H9 (cell line): ENCODE results near the gene FNDC3A. TPM values are rescaled to one million over a fixed set of nuclear protein-coding genes. Genes with fewer than 3 reads are reported as not detected.

Source experiments
- DNase-seq: peaks from one replicate; pipeline ENCODE4 v3.0.0-alpha.2; 2017
- H2AFZ ChIP-seq: one replicate; pipeline ENCODE4 v1.6.1; 2013; ENCODE audit warnings: mild to moderate bottlenecking, low read length, control low read depth, moderate library complexity
- H2AK5ac ChIP-seq: 2 replicates; pipeline ENCODE4 v1.6.1; 2013; ENCODE audit warnings: low read length, control low read depth, mixed read lengths; ENCODE audit not compliant: insufficient read length
- H2BK120ac ChIP-seq: one replicate; pipeline ENCODE4 v1.6.1; 2013; ENCODE audit warnings: low read depth, mild to moderate bottlenecking, low read length, control low read depth, inconsistent platforms; ENCODE audit not compliant: poor library complexity, severe bottlenecking
- H2BK12ac ChIP-seq: 2 replicates; pipeline ENCODE4 v1.6.1; 2013; ENCODE audit warnings: low read length, control low read depth, mixed read lengths, low read depth; ENCODE audit not compliant: insufficient read length
- H2BK15ac ChIP-seq: 2 replicates; pipeline ENCODE4 v1.6.1; 2013; ENCODE audit warnings: low read depth, low read length, control low read depth
- H2BK20ac ChIP-seq: one replicate; pipeline ENCODE4 v1.6.1; 2013; ENCODE audit warnings: low read depth, mild to moderate bottlenecking, low read length, control low read depth, inconsistent platforms; ENCODE audit not compliant: poor library complexity, severe bottlenecking
- H2BK5ac ChIP-seq: 2 replicates; pipeline ENCODE4 v1.6.1; 2013; ENCODE audit warnings: low read length, control low read depth, mixed read lengths; ENCODE audit not compliant: insufficient read length
- H3K14ac ChIP-seq: 2 replicates; pipeline ENCODE4 v1.6.1; 2013; ENCODE audit warnings: low read length, control low read depth; ENCODE audit not compliant: insufficient read depth
- H3K18ac ChIP-seq: 2 replicates; pipeline ENCODE4 v1.6.1; 2013; ENCODE audit warnings: low read depth, mild to moderate bottlenecking, mixed read lengths, low read length, control low read depth; ENCODE audit not compliant: insufficient read length
- H3K23ac ChIP-seq: 2 replicates; pipeline ENCODE4 v1.6.1; 2013; ENCODE audit warnings: low read length, control low read depth, mixed read lengths, low read depth; ENCODE audit not compliant: insufficient read length
- H3K23me2 ChIP-seq: 2 replicates; pipeline ENCODE4 v1.6.1; 2013; ENCODE audit warnings: low read depth, mild to moderate bottlenecking, mixed read lengths, low read length, control low read depth; ENCODE audit not compliant: insufficient read length, poor library complexity, severe bottlenecking
- H3K27ac ChIP-seq: 2 replicates; pipeline ENCODE4 v1.5.1; 2013; ENCODE audit warnings: low read length, control low read depth, mixed read lengths, low read depth; ENCODE audit not compliant: insufficient read length
- H3K27me3 ChIP-seq: 2 replicates; pipeline ENCODE4 v1.6.1; 2013; ENCODE audit warnings: low read length, control low read depth, inconsistent platforms; ENCODE audit not compliant: insufficient read depth
- H3K4ac ChIP-seq: 2 replicates; pipeline ENCODE4 v1.6.1; 2013; ENCODE audit warnings: low read depth, mild to moderate bottlenecking, control low read depth, inconsistent platforms, low read length, moderate library complexity
- H3K4me1 ChIP-seq: 2 replicates; pipeline ENCODE4 v1.6.1; 2013; ENCODE audit warnings: low read length, control low read depth, inconsistent platforms; ENCODE audit not compliant: insufficient read depth
- H3K4me2 ChIP-seq: 2 replicates; pipeline ENCODE4 v1.6.1; 2013; ENCODE audit warnings: low read length, control low read depth, mixed read lengths; ENCODE audit not compliant: insufficient read length, insufficient read depth
- H3K56ac ChIP-seq: 2 replicates; pipeline ENCODE4 v1.6.1; 2013; ENCODE audit warnings: low read depth, mild to moderate bottlenecking, mixed read lengths, low read length, control low read depth; ENCODE audit not compliant: insufficient read length
- H3K79me1 ChIP-seq: 2 replicates; pipeline ENCODE4 v1.6.1; 2013; ENCODE audit warnings: low read depth, mild to moderate bottlenecking, moderate library complexity, low read length, control low read depth, inconsistent platforms; ENCODE audit not compliant: insufficient read depth, poor library complexity, severe bottlenecking
- H3K79me2 ChIP-seq: 2 replicates; pipeline ENCODE4 v1.6.1; 2013; ENCODE audit warnings: low read length, control low read depth, inconsistent platforms; ENCODE audit not compliant: insufficient read depth
- H3K9ac ChIP-seq: 2 replicates; pipeline ENCODE4 v1.6.1; 2013; ENCODE audit warnings: low read length, control low read depth, mixed read lengths; ENCODE audit not compliant: insufficient read length; ENCODE audit errors: extremely low read depth
- H3K9me3 ChIP-seq: one replicate; pipeline ENCODE4 v1.6.1; 2013; ENCODE audit warnings: low read depth, low read length, inconsistent platforms; ENCODE audit not compliant: control insufficient read depth
- H3T11ph ChIP-seq: one replicate; pipeline ENCODE4 v1.6.1; 2013; ENCODE audit warnings: mild to moderate bottlenecking, low read length, control low read depth, inconsistent platforms
- H4K20me1 ChIP-seq: one replicate; pipeline ENCODE4 v1.6.1; 2013; ENCODE audit not compliant: control insufficient read depth, insufficient read length, insufficient read depth
- H4K5ac ChIP-seq: 2 replicates; pipeline ENCODE4 v1.6.1; 2013; ENCODE audit warnings: low read depth, mild to moderate bottlenecking, mixed read lengths, low read length, control low read depth; ENCODE audit not compliant: insufficient read length
- H4K8ac ChIP-seq: replicated peaks from 2 replicates; pipeline ENCODE4 v1.6.1; 2013; ENCODE audit warnings: low read length, control low read depth, mixed read lengths, low read depth; ENCODE audit not compliant: insufficient read length
- H4K91ac ChIP-seq: 2 replicates; pipeline ENCODE4 v1.6.1; 2013; ENCODE audit warnings: low read depth, mild to moderate bottlenecking, moderate library complexity, mixed read lengths, low read length, control low read depth; ENCODE audit not compliant: insufficient read length
- H3K27ac Mint-ChIP-seq, 3 experiments: 2 replicates in 2 of 3; 3 replicates in 1 of 3; pipeline ENCODE4 v1.8.0; 2020 to 2021; ENCODE audit warnings: mixed read lengths in 3 of 3, mild to moderate bottlenecking in 1 of 3, moderate library complexity in 1 of 3
- H3K27me3 Mint-ChIP-seq: 2 replicates; pipeline ENCODE4 v1.8.0; 2021; ENCODE audit warnings: low read depth, mild to moderate bottlenecking, moderate library complexity, mixed read lengths
- H3K36me3 Mint-ChIP-seq, 3 experiments: 2 replicates in 2 of 3; 3 replicates in 1 of 3; pipeline ENCODE4 v1.8.0; 2020 to 2021; ENCODE audit warnings: low read depth in 3 of 3, mixed read lengths in 3 of 3; ENCODE audit not compliant: insufficient read depth in 1 of 3
- H3K4me1 Mint-ChIP-seq, 2 experiments: 2 replicates each; pipeline ENCODE4 v1.8.0; 2020; ENCODE audit warnings: mixed read lengths in 2 of 2
- H3K4me3 Mint-ChIP-seq, 2 experiments: 2 replicates in 1 of 2; 3 replicates in 1 of 2; pipeline ENCODE4 v1.8.0; 2020 to 2021; ENCODE audit warnings: mild to moderate bottlenecking in 2 of 2, mixed read lengths in 2 of 2, moderate library complexity in 1 of 2
- H3K9me3 Mint-ChIP-seq, 2 experiments: 2 replicates in 1 of 2; 3 replicates in 1 of 2; pipeline ENCODE4 v1.8.0; 2020; ENCODE audit warnings: mild to moderate bottlenecking in 2 of 2, mixed read lengths in 2 of 2, moderate library complexity in 1 of 2
- WGBS: extraction: QIAGEN DNeasy Blood & Tissue Kit; methylation state at CpG from one replicate; pipeline ENCODE4 v1.1.7; 2013; ENCODE audit warnings: missing lambda C conversion rate, low lambda C conversion rate, mixed read lengths; ENCODE audit not compliant: insufficient read length; ENCODE audit errors: extremely low coverage; 5-methylcytosine and 5-hydroxymethylcytosine counted together
- total RNA-seq: library from RNA; stranded (reverse); gene quantifications from 2 replicates; pipeline ENCODE4 v1.2.1, GENCODE V29; 2021
- TF ChIP-seq, protein P1 (sequence below): fragments of 200-600 bp; sonication (generic); conservative IDR thresholded peaks from 3 replicates; pipeline ENCODE4 v1.8.0; 2021; ENCODE audit warnings: antibody characterized with exemption, mild to moderate bottlenecking

Gene FNDC3A
- total RNA-seq, 1 experiment from 2014 or later = 27.4 TPM

DNA sequence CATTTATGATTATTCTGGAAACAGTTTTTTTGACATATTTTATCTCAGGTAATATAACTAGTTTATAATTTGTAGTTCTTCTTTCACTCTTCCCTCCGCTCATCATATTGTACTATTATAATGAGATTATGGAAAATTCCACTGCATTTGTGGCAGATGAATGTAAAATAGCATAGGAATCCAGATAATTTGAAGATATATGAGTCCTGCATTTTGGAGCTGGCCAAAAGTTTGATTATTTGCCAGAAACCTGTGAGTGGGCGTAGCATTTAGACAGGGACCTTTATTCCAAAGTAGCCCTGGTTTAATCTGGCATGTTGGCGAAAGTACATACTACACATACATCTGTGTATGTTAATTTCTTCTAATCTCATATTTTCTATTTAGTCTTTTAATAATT lies 65.2 kb downstream of the FNDC3A start:
- no peak for DNase-seq
- no CpG with 5 or more reads among the region's 3 CpGs for WGBS
- Histone ChIP-seq H2BK12ac (no peak overlapping the region), H3K79me2 (no peaks in the 10 kb centered on the region), H3K4me2 (no peak overlapping the region), H3K9me3 (no peaks in the 10 kb centered on the region), H3K23me2 (no peaks in the 10 kb centered on the region), H4K5ac (no peak overlapping the region), H3K14ac (no peak overlapping the region), H3T11ph (no peak overlapping the region), H3K27me3 (no peaks in the 10 kb centered on the region), H3K18ac (no peak overlapping the region), H3K79me1 (no peaks in the 10 kb centered on the region), H2AFZ (no peak overlapping the region), H3K27ac (no peak overlapping the region), H2BK15ac (no peak overlapping the region), H4K20me1 (no peaks in the 10 kb centered on the region), H3K23ac (no peak overlapping the region), H4K8ac (no peak overlapping the region), H2BK5ac (no peak overlapping the region), H2BK120ac (no peak overlapping the region), H2BK20ac (no peak overlapping the region), H4K91ac (no peak overlapping the region), H2AK5ac (no peak overlapping the region), H3K9ac (no peak overlapping the region), H3K4me1 (no peaks in the 10 kb centered on the region), H3K56ac (no peak overlapping the region), H3K4ac (no peak overlapping the region)
- Mint-ChIP-seq H3K4me3 (no peak overlapping the region), H3K27ac (no peak overlapping the region), H3K27me3 (no peaks in the 10 kb centered on the region), H3K36me3 (peaks cover 0 to 6% (median 0%) of the 10 kb centered on the region in 3 experiments; a peak in 3 of 7 replicates), H3K4me1 (no peaks in the 10 kb centered on the region), H3K9me3 (no peaks in the 10 kb centered on the region)
- TF ChIP-seq, protein P1, sequence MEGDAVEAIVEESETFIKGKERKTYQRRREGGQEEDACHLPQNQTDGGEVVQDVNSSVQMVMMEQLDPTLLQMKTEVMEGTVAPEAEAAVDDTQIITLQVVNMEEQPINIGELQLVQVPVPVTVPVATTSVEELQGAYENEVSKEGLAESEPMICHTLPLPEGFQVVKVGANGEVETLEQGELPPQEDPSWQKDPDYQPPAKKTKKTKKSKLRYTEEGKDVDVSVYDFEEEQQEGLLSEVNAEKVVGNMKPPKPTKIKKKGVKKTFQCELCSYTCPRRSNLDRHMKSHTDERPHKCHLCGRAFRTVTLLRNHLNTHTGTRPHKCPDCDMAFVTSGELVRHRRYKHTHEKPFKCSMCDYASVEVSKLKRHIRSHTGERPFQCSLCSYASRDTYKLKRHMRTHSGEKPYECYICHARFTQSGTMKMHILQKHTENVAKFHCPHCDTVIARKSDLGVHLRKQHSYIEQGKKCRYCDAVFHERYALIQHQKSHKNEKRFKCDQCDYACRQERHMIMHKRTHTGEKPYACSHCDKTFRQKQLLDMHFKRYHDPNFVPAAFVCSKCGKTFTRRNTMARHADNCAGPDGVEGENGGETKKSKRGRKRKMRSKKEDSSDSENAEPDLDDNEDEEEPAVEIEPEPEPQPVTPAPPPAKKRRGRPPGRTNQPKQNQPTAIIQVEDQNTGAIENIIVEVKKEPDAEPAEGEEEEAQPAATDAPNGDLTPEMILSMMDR = no peak
